HAP-1 (cell line): ENCODE data around the gene CD244.
"Not testable (repeated sequence)": the region's sequence is repeated elsewhere in the genome, so short reads cannot be mapped to it uniquely, and the experiment has no call there.

Source experiments
- DNase-seq, 2 experiments: peaks; one replicate each; pipeline ENCODE4 v3.0.0-alpha.2; 2016 to 2020; ENCODE audit warnings: low spot score in 2 of 2
- H3K27me3 ChIP-seq: fragments of 250-450 bp; sonication (Bioruptor Pico); 2 replicates; pipeline ENCODE4 v1.5.1; 2020; ENCODE audit warnings: low read depth, mild to moderate bottlenecking, moderate library complexity
- H3K36me3 ChIP-seq: fragments of 250-450 bp; sonication (Bioruptor Pico); replicated peaks from 2 replicates; pipeline ENCODE4 v1.5.1; 2020; ENCODE audit warnings: mild to moderate bottlenecking
- H3K4me1 ChIP-seq: fragments of 250-450 bp; sonication (Bioruptor Pico); 2 replicates; pipeline ENCODE4 v1.5.1; 2020; ENCODE audit warnings: mild to moderate bottlenecking
- H3K4me3 ChIP-seq: fragments of 250-450 bp; sonication (Bioruptor Pico); 2 replicates; pipeline ENCODE4 v1.5.1; 2020; ENCODE audit warnings: mild to moderate bottlenecking, moderate library complexity
- H3K9me3 ChIP-seq: fragments of 250-450 bp; sonication (Bioruptor Pico); 2 replicates; pipeline ENCODE4 v1.5.1; 2020; ENCODE audit warnings: mild to moderate bottlenecking, moderate library complexity
- in situ Hi-C: fragments of 300-500 bp; cut with MboI; formaldehyde crosslinking; loops from 3 replicates; pipeline ENCODE4 v1.14.3; 2020; ENCODE audit warnings: low sequenced_read_pairs, inconsistent platforms, mixed read lengths

CD244 gene

DNA sequence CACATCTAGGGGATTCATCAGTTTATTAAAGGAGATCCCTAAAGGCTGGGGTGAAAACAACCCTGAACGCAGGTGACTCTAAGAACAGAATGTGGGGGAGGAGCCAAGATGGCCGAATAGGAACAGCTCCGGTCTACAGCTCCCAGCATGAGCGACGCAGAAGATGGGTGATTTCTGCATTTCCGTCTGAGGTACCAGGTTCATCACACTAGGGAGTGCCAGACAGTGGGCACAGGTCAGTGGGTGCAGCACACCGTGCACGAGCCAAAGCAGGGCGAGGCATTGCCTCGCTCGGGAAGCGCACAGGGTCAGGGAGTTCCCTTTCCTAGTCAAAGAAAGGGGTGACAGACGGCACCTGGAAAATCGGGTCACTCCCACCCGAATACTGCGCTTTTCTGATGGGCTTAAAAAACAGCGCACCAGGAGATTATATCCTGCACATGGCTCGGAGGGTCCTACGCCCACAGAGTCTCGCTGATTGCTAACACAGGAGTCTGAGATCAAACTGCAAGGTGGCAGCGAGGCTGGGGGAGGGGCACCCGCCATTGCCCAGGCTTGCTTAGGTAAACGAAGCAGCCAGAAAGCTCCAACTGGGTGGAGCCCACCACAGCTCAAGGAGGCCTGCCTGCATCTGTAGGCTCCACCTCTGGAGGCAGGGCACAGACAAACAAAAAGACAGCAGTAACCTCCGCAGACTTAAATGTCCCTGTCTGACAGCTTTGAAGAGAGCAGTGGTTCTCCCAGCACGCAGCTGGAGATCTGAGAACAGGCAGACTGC, 79.5 kb downstream of the CD244 start:
- H3K4me3 ChIP-seq, in situ Hi-C loops, DNase-seq, H3K27me3 ChIP-seq, H3K9me3 ChIP-seq, H3K36me3 ChIP-seq, H3K4me1 ChIP-seq: not testable (repeated sequence)

- Histone ChIP-seq H3K4me3 (no peak overlapping the region), H3K36me3 (no peaks in the 10 kb centered on the region), H3K27me3 (no peaks in the 10 kb centered on the region), H3K4me1 (no peaks in the 10 kb centered on the region), H3K9me3 (no peaks in the 10 kb centered on the region)
- in situ Hi-C loops: no loop called here
- no peak for DNase-seq
Measured at GRCh38 chr1:160781914-160782689, 80.6 kb downstream of the CD244 start.

- H3K4me3 ChIP-seq: no peak overlapping the region
- H3K36me3 ChIP-seq: no peaks in the 10 kb centered on the region
- DNase-seq: no peak
- H3K27me3 ChIP-seq: no peaks in the 10 kb centered on the region
- H3K4me1 ChIP-seq: no peaks in the 10 kb centered on the region
- H3K9me3 ChIP-seq: no peaks in the 10 kb centered on the region
- in situ Hi-C loops: no loop called here
Measured at GRCh38 chr1:160781186-160781766, 81.4 kb downstream of the CD244 start.

DNA sequence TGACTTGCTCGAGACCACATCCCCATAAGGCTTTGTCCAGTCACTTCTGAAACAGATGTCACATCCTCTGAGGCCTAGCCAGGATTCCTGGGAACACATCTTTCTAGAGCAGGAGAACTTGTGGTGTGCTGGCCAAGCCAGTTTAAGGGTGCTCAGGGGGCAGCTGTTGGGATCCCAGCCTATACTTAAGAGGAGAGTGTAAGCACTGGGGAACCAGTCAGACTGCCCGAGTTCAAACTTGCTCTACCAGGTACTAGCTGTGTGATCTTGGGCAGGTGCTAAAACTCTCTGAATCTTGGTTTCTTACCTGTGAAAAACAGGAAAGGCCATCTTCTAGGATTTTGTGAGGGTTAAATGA, 82.3 kb downstream of the CD244 start:
- H3K36me3 ChIP-seq: no peaks in the 10 kb centered on the region
- H3K4me1 ChIP-seq: no peaks in the 10 kb centered on the region
- in situ Hi-C loops: no loop called here

More for the DNA sequence above, 82.3 kb downstream of the CD244 start:
- DNase-seq: no peak
- Histone ChIP-seq H3K9me3 (no peaks in the 10 kb centered on the region), H3K4me3 (no peak overlapping the region), H3K27me3 (no peaks in the 10 kb centered on the region)
